ENCODE measurements around the gene ARHGEF40.

The ARHGEF40 gene

DNA sequence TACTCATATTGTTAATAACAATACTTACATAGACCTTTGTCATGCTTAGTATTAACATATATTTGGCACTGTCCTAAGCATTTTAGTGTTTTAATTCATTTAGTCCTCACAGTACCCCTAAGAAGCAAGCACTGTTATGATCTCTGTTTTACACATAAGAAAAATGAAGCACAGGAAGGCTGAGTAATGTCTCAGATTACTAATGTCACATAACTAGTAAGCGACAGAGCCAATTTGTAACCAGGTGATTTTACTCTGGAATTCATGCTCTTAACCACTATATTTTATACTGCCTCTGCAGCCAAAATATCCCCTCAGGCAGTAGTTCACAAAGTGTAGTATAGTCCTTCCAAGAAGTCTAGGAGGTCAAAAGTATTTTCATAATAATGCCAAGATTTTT, 51.0 kb downstream of the ARHGEF40 start:
- no peak for DNase-seq (ENCODE audit: low spot score)

DNA sequence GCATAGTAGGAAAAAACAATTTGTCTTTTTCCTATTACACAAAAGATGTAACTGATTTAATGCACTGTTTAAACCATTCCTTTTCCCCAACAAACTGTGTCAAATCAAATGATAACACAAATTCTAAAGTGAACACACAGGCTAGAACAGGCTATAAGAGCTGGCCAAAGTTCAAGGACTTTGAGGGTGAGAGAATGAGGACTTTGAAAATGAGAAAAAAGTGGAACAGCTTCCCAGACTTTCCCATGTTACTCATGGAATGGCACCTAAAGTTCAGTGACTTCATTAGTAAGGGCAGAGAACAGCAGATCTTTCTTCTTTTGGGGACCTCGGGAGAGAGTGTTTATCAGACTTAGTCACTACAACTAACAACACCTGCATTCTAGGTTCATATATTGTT, 53.3 kb downstream of the ARHGEF40 start:
- DNase-seq (ENCODE audit: low spot score), result no peak

DNA sequence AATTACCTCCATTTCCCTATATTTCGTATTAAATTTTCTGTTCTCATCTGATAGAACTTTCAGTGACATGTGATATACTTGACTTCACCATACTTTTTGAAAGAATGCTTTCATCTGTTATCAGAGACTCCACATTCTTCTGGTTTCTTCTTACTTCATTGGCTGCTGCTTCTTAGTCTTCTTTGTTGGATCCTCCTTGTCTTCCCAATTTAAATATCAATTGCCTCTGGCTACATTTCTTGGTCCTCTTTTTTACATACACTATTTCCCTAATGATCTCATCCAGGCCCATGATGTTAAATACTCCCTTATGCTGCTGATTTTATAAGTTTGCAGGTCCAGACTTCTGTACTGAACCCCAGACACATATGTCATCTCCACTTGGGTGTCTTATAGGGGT, 63.8 kb downstream of the ARHGEF40 start:
- no peak for DNase-seq (ENCODE audit: low spot score)

DNA sequence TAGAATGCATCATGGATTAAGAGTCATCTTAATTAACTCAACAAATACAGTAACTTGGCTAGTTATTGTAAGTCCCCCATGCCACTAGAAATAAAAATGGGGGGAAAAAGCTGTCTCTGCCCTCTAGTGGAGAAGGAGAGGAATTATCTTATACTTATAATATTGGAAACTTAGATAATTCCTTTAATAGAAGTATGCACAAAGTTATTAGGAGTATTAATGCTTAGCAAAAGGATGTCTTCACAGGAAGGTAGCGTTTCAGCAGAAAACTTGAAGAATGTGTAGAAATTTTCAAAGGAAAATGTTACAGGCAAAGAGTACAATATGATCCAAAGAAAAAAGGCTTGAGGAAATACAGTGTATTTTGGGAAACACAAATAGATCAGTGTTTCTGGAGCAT, 65.9 kb downstream of the ARHGEF40 start:
- DNase-seq (ENCODE audit: low spot score), result peak; percentile 17

All from cerebellar cortex (tissue), 1 donor.